Left renal pelvis (tissue), 4 donors: Measurements from ENCODE around the gene CD180. TPM values are rescaled to one million over a fixed set of nuclear protein-coding genes. Genes with fewer than 3 reads are reported as not detected.
A peak's percentile ranks its signal among the peaks of the same experiment; 100 is the strongest.
"Not testable (repeated sequence)": the region's sequence is repeated elsewhere in the genome, so short reads cannot be mapped to it uniquely, and the experiment has no call there.

Experiments used
- DNase-seq, 4 donors: peaks; one replicate each; pipeline ENCODE4 v3.0.0-alpha.2; 2013; ENCODE audit warnings: low read depth in 4 of 4, low spot score in 3 of 4
- polyA plus RNA-seq, 4 donors: library from polyadenylated mRNA; unstranded; fragments of 120-200 nt; gene quantifications; one replicate each; pipeline ENCODE4 v1.2.1, GENCODE V29; 2013; ENCODE audit not compliant: insufficient read length in 4 of 4

CD180 gene
- polyA plus RNA-seq, 4 donors, result 0.43 to 2.0 (median 1.0) TPM

GRCh38 chr5:67190861-67191260 is 5.7 kb downstream of the CD180 start:
- no peak for DNase-seq

- no peak for DNase-seq
These were observed 6.2 kb downstream of the CD180 start for GRCh38 chr5:67190410-67190809.

- no peak for DNase-seq
These were observed 6.7 kb downstream of the CD180 start for GRCh38 chr5:67189931-67190330.

DNA sequence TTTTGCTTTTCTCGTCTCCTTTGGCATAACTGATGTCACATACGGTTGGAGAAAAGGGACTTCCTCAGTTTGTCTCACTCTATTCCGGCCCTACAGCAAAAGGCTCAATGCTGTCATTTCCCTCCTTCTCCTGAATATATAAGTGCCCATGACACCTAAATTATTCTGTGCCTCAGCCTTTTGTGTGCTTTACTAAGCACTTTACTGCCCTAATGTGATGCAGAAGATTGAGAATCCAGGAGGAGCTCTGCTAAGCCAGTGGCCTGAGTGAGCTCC is 7.6 kb downstream of the CD180 start:
- no peak for DNase-seq

GRCh38 chr5:67188274-67189078 is 8.1 kb downstream of the CD180 start:
- no peak for DNase-seq

- DNase-seq, result no peak
These were observed 9.4 kb downstream of the CD180 start for GRCh38 chr5:67187006-67187715.

- no peak for DNase-seq
These were observed 12.7 kb downstream of the CD180 start for GRCh38 chr5:67183859-67184258.

GRCh38 chr5:67182301-67182790 is 14.3 kb downstream of the CD180 start:
- peak in 1 of 4 donors; percentile 25 for DNase-seq

GRCh38 chr5:67181648-67182221 is 14.9 kb downstream of the CD180 start:
- peak in 1 of 4 donors; percentile 29 for DNase-seq

GRCh38 chr5:67179697-67180361 is 16.8 kb downstream of the CD180 start:
- peak in 1 of 4 donors; percentile 25 for DNase-seq

- no peak for DNase-seq
These were observed 17.6 kb downstream of the CD180 start for GRCh38 chr5:67178966-67179365.

GRCh38 chr5:67178085-67178484 is 18.5 kb downstream of the CD180 start:
- no peak for DNase-seq

DNA sequence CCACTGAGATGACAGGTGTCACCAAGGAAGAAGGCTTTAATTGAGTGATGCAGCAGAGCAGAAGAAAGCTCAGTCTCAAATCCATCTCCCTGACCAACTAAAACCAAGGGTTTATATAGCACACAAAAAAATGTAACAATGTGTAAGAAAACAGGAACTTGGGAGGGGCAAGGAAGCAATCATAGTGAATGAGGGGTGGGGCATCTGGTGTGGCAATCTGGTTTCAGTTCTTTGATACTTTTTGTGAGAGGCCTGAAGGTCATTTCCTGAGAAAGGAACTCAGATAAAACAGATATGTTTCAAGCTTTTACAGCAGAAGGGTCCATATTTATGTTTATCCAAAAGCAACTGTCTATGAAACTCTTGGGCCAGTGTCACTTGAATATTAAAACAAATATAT is 19.7 kb downstream of the CD180 start:
- DNase-seq, result no peak

DNA sequence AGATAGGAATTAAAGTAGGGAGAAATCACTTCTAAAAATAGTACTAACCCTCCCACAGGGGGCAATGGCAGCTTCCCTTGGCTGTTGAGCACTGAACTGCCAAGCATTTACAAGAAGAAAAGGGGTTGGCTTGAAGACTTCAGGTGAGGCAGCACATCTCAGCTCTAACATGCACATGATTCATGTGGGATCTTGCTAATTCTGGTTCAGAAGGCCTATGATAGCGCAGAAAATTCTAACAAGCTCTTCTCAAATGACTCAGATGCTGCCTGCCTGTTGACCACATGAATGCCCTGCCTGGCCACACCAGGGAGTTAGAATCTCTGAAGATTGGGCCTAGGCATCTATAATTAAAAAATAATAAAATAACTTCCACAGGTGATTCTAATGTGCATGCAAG is 22.6 kb downstream of the CD180 start:
- no peak for DNase-seq

GRCh38 chr5:67173351-67173750 is 23.2 kb downstream of the CD180 start:
- DNase-seq, result not testable (repeated sequence)

- no peak for DNase-seq
These were observed 25.8 kb downstream of the CD180 start for GRCh38 chr5:67170767-67171166.

DNA sequence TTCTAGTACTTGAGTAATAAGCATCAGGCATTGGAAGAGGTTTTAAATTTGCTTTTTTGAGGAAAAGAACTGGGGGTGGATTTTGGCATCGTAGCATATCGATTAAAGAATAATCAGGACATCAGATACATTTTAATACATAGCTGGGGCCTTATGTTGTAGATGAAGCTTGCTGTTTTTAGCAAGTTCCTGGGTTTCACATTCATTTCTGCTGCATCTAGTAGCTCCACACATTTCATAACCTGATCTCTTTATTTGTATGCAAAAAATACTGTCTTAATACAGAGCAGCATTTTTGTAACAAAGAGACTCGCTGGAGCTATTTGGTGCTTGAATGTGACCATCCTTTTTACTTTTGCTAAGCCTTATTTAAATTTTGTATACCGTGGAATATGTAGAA is 28.5 kb downstream of the CD180 start:
- no peak for DNase-seq

DNA sequence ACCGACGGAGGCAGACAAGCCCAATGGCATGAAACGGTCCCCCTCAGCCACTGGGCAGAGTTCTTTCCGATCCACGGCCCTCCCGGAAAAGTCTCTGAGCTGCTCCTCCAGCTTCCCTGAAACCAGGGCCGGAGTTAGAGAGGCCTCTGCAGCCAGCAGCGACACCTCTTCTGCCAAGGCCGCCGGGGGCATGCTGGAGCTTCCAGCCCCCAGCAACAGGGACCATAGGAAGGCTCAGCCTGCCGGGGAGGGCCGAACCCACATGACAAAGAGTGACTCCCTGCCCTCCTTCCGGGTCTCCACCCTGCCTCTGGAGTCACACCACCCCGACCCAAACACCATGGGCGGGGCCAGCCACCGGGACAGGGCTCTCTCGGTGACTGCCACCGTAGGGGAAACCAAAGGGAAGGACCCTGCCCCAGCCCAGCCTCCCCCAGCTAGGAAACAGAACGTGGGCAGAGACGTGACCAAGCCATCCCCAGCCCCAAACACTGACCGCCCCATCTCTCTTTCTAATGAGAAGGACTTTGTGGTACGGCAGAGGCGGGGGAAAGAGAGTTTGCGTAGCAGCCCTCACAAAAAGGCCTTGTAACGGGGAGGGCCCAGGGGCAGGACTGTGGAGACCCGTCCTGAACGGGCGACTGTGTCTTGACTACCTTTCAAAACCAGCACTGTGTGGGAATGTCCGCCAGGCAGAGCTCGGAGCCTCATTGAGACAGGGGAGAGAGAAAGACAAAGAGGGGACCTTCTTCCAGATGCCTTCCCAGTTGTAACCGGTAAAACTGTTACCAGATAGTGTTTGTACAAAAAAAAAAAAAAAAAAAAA is 29.9 kb downstream of the CD180 start:
- no peak for DNase-seq

GRCh38 chr5:67165526-67166459 is 30.8 kb downstream of the CD180 start:
- peak in 3 of 4 donors; percentile 67 to 76 (median 69) for DNase-seq
